H1 (cell line): ENCODE results near the gene DUOXA1. TPM values are rescaled to one million over a fixed set of nuclear protein-coding genes. Genes with fewer than 3 reads are reported as not detected.

Source experiments
- CTCF ChIA-PET: fragments of 300-600 bp; sonication (Branson Sonifier 250); formaldehyde crosslinking; loops from one replicate; lab custom pipeline; 2021; ENCODE audit not compliant: partially characterized antibody; lab: Charles Lee
- POLR2A ChIA-PET: fragments of 300-600 bp; sonication (Branson Sonifier 250); formaldehyde crosslinking; loops from one replicate; lab custom pipeline; 2021; ENCODE audit warnings: inconsistent platforms; ENCODE audit not compliant: partially characterized antibody; lab: Charles Lee
- DNase-seq, 2 experiments: peaks; one replicate each; pipeline versions ENCODE4 v3.0.0 to v3.0.0-alpha.2; 2010 to 2022; ENCODE audit warnings: low spot score in 2 of 2, low read depth in 1 of 2, mixed read lengths in 1 of 2
- FAIRE-seq: peaks from 2 replicates; lab custom pipeline; 2011; peaks lifted over from hg19 to GRCh38; lab: Jason Lieb, UNC
- H2AFZ ChIP-seq: 2 replicates; pipeline ENCODE4 v1.8.1; 2012; ENCODE audit warnings: low read length, inconsistent platforms
- H2AK5ac ChIP-seq: 2 replicates; pipeline ENCODE4 v1.6.1; 2013; ENCODE audit warnings: low read depth, low read length
- H2BK120ac ChIP-seq: replicated peaks from 2 replicates; pipeline ENCODE3; 2013; ENCODE audit warnings: low read depth, low read length, inconsistent platforms
- H2BK12ac ChIP-seq: 2 replicates; pipeline ENCODE4 v1.6.1; 2013; ENCODE audit warnings: low read depth, low read length
- H2BK15ac ChIP-seq: 2 replicates; pipeline ENCODE4 v1.6.1; 2013; ENCODE audit warnings: low read length
- H2BK20ac ChIP-seq: 2 replicates; pipeline ENCODE4 v1.6.1; 2013; ENCODE audit warnings: low read length
- H2BK5ac ChIP-seq: 2 replicates; pipeline ENCODE4 v1.6.1; 2013; ENCODE audit warnings: low read depth, low read length
- H3K14ac ChIP-seq: 2 replicates; pipeline ENCODE4 v1.6.1; 2013; ENCODE audit warnings: inconsistent platforms; ENCODE audit not compliant: insufficient read length
- H3K18ac ChIP-seq: 2 replicates; pipeline ENCODE4 v1.6.1; 2013; ENCODE audit warnings: low read length; ENCODE audit errors: extremely low read depth
- H3K23ac ChIP-seq: 2 replicates; pipeline ENCODE4 v1.6.1; 2013; ENCODE audit warnings: inconsistent platforms; ENCODE audit not compliant: insufficient read length
- H3K23me2 ChIP-seq: 2 replicates; pipeline ENCODE4 v1.6.1; 2013; ENCODE audit warnings: low read depth, low read length
- H3K27ac ChIP-seq: 2 replicates; pipeline ENCODE4 v1.6.1; 2011; ENCODE audit warnings: low read depth, low read length, inconsistent platforms
- H3K27me3 ChIP-seq, 4 experiments: replicated peaks in 1 of 4; 1 replicate in 1 of 4; 2 replicates in 3 of 4; pipeline versions ENCODE4 v1.6.1 to v1.8.1; 2011 to 2013; ENCODE audit warnings: low read length in 3 of 4, mild to moderate bottlenecking in 3 of 4, inconsistent platforms in 2 of 4, mixed read lengths in 2 of 4, moderate library complexity in 1 of 4; ENCODE audit not compliant: control insufficient read depth in 3 of 4, insufficient read depth in 3 of 4; ENCODE audit errors: extremely low read depth in 1 of 4
- H3K36me3 ChIP-seq, 4 experiments: 2 replicates each; pipeline versions ENCODE4 v1.6.1 to v1.8.1; 2011 to 2013; ENCODE audit warnings: mild to moderate bottlenecking in 4 of 4, low read length in 3 of 4, moderate library complexity in 2 of 4, control low read depth in 1 of 4, inconsistent platforms in 1 of 4; ENCODE audit not compliant: insufficient read depth in 4 of 4, control insufficient read depth in 2 of 4
- H3K4ac ChIP-seq: replicated peaks from 2 replicates; pipeline ENCODE3; 2013; ENCODE audit warnings: low read length, low read depth, mixed read lengths, inconsistent platforms; ENCODE audit not compliant: insufficient read length
- H3K4me1 ChIP-seq, 4 experiments: replicated peaks in 1 of 4; 1 replicate in 1 of 4; 2 replicates in 3 of 4; pipeline versions ENCODE4 v1.6.1 to v1.8.1; 2011 to 2013; ENCODE audit warnings: low read length in 3 of 4, inconsistent platforms in 2 of 4, mixed read lengths in 1 of 4; ENCODE audit not compliant: insufficient read depth in 4 of 4, control insufficient read depth in 3 of 4
- H3K4me2 ChIP-seq, 2 experiments: 2 replicates each; pipeline versions ENCODE4 v1.6.1 to v1.8.1; 2011 to 2013; ENCODE audit warnings: low read depth in 2 of 2, low read length in 2 of 2, control low read depth in 1 of 2, inconsistent platforms in 1 of 2, mild to moderate bottlenecking in 1 of 2; ENCODE audit not compliant: insufficient read depth in 1 of 2
- H3K4me3 ChIP-seq, 4 experiments: fragments of 200-600, 300-600 bp in 1 of 4; sonication (generic), shearing (Covaris generic), sonication (Bioruptor Twin) in 1 of 4; 2 replicates each; pipeline versions ENCODE4 v1.5.1 to v1.8.1; 2011 to 2016; ENCODE audit warnings: low read length in 4 of 4, low read depth in 3 of 4, control low read depth in 2 of 4, inconsistent platforms in 2 of 4, mild to moderate bottlenecking in 2 of 4, mixed read lengths in 1 of 4, moderate library complexity in 1 of 4; ENCODE audit not compliant: insufficient read depth in 2 of 4; ENCODE audit errors: extremely low read depth in 1 of 4
- H3K56ac ChIP-seq: replicated peaks from 2 replicates; pipeline ENCODE3; 2013; ENCODE audit warnings: low read depth, mild to moderate bottlenecking, mixed read lengths, low read length, inconsistent platforms; ENCODE audit not compliant: insufficient read length
- H3K79me1 ChIP-seq: 2 replicates; pipeline ENCODE4 v1.6.1; 2013; ENCODE audit warnings: low read depth, low read length, control low read depth
- H3K79me2 ChIP-seq, 2 experiments: 2 replicates each; pipeline versions ENCODE4 v1.6.1 to v1.8.1; 2012 to 2013; ENCODE audit warnings: low read length in 2 of 2, mild to moderate bottlenecking in 2 of 2, inconsistent platforms in 1 of 2; ENCODE audit not compliant: insufficient read depth in 2 of 2, control insufficient read depth in 1 of 2
- H3K9ac ChIP-seq, 4 experiments: replicated peaks in 1 of 4; 1 replicate in 1 of 4; 2 replicates in 3 of 4; pipeline versions ENCODE4 v1.6.1 to v1.8.1; 2011 to 2013; ENCODE audit warnings: low read depth in 3 of 4, low read length in 3 of 4, control low read depth in 2 of 4, mild to moderate bottlenecking in 2 of 4, moderate library complexity in 2 of 4, inconsistent platforms in 1 of 4; ENCODE audit errors: extremely low read depth in 1 of 4
- H3K9me3 ChIP-seq, 2 experiments: 2 replicates each; pipeline versions ENCODE4 v1.6.1 to v1.8.1; 2012 to 2013; ENCODE audit warnings: mild to moderate bottlenecking in 2 of 2, moderate library complexity in 2 of 2, control low read depth in 1 of 2, inconsistent platforms in 1 of 2, low read depth in 1 of 2, low read length in 1 of 2, mixed read lengths in 1 of 2; ENCODE audit not compliant: insufficient read depth in 2 of 2
- H4K20me1 ChIP-seq, 2 experiments: replicated peaks in 1 of 2; 2 replicates each; pipeline versions ENCODE3 to v1.8.1; 2011 to 2013; ENCODE audit warnings: inconsistent platforms in 2 of 2, low read length in 2 of 2, mild to moderate bottlenecking in 1 of 2; ENCODE audit not compliant: insufficient read depth in 2 of 2, control insufficient read depth in 1 of 2
- H4K5ac ChIP-seq: 2 replicates; pipeline ENCODE4 v1.6.1; 2013; ENCODE audit warnings: low read length, low read depth, mixed read lengths, inconsistent platforms; ENCODE audit not compliant: insufficient read length
- H4K8ac ChIP-seq: 2 replicates; pipeline ENCODE4 v1.8.0; 2013; ENCODE audit warnings: mild to moderate bottlenecking, moderate library complexity, low read length, inconsistent platforms; ENCODE audit not compliant: insufficient read depth; ENCODE audit errors: extremely low read depth
- H4K91ac ChIP-seq: replicated peaks from 2 replicates; pipeline ENCODE3; 2013; ENCODE audit warnings: low read length, mixed read lengths, inconsistent platforms; ENCODE audit not compliant: insufficient read length
- CHD1 ChIP-seq: IDR thresholded peaks from 2 replicates; pipeline ENCODE4 v1.6.1; 2012; ENCODE audit warnings: low read depth, low read length, improper control_type of control experiment
- CTCF ChIP-seq, 3 experiments: IDR thresholded peaks; 1 replicate in 2 of 3; 2 replicates in 1 of 3; pipeline versions ENCODE4 v1.5.1 to v1.6.1; 2011; ENCODE audit warnings: low read length in 3 of 3, mild to moderate bottlenecking in 3 of 3, inconsistent platforms in 2 of 3, low read depth in 1 of 3, moderate library complexity in 1 of 3; ENCODE audit not compliant: insufficient read depth in 1 of 3; ENCODE audit errors: control extremely low read depth in 1 of 3
- POLR2A ChIP-seq, 2 experiments: IDR thresholded peaks; 1 replicate in 1 of 2; 2 replicates in 1 of 2; pipeline ENCODE4 v1.6.1; 2011; ENCODE audit warnings: low read depth in 2 of 2, low read length in 2 of 2, mild to moderate bottlenecking in 2 of 2; ENCODE audit errors: control extremely low read depth in 1 of 2
- POU5F1 ChIP-seq: IDR thresholded peaks from 2 replicates; pipeline ENCODE4 v1.6.1; 2011; ENCODE audit warnings: low read depth, mild to moderate bottlenecking, low read length, moderate library complexity
- SUZ12 ChIP-seq: fragments of 200-600 bp; sonication (generic); IDR thresholded peaks from 2 replicates; pipeline ENCODE4 v1.6.1; 2012; ENCODE audit warnings: mild to moderate bottlenecking, inconsistent platforms, low read length, moderate library complexity, mixed read lengths
- TCF12 ChIP-seq: IDR thresholded peaks from 2 replicates; pipeline ENCODE4 v1.6.1; 2011; ENCODE audit warnings: low read depth, mild to moderate bottlenecking, low read length
- USF2 ChIP-seq: IDR thresholded peaks from 2 replicates; pipeline ENCODE4 v1.6.1; 2011; ENCODE audit warnings: low read length, improper control_type of control experiment
- WGBS, 2 experiments: shearing (Covaris generic) in 1 of 2; methylation state at CpG; one replicate each; pipeline versions ENCODE4 v1.1.6 to v1.1.7; 2013 to 2015; ENCODE audit warnings: low lambda C conversion rate in 2 of 2, mixed read lengths in 2 of 2, inconsistent platforms in 1 of 2, low coverage in 1 of 2, missing lambda C conversion rate in 1 of 2; ENCODE audit not compliant: insufficient replicate concordance in 2 of 2, insufficient coverage in 1 of 2, insufficient read length in 1 of 2; ENCODE audit errors: extremely low coverage in 1 of 2, missing lambda C conversion rate in 1 of 2; 5-methylcytosine and 5-hydroxymethylcytosine counted together
- polyA plus RNA-seq, 7 experiments: library from polyadenylated mRNA; depleted of rRNA in 3 of 7; stranded (reverse) in 5 of 7; unstranded in 2 of 7; fragments of >200 nt in 5 of 7; fragments of 200-250 nt in 2 of 7; gene quantifications; 1 replicate in 5 of 7; 2 replicates in 1 of 7; 4 replicates in 1 of 7; pipeline versions ENCODE4 v1.2.1 to v1.2.3, GENCODE V29; 2011 to 2013; ENCODE audit warnings: missing spikeins in 2 of 7, mixed read lengths in 2 of 7
- total RNA-seq: library from RNA; stranded (reverse); fragmentation: NEBNext Ultra II Directional; extraction: Animal tissue kit (Norgen Biotek cat#: 25700); gene quantifications from 2 replicates; pipeline ENCODE4 v1.2.1, GENCODE V29; 2021

The DUOXA1 gene
- total and polyA plus RNA-seq, 2 of the 8 experiments (the other 6 are each of a cell fraction or from before 2014, with no cell fraction given), result 0.18 TPM; not detected in 1

- Histone ChIP-seq H2BK20ac (no peak overlapping the region), H3K27me3 (no peaks in the 10 kb centered on the region), H4K5ac (no peak overlapping the region), H2BK5ac (no peak overlapping the region), H4K8ac (no peak overlapping the region), H3K27ac (no peak overlapping the region), H3K4me2 (no peak overlapping the region), H2AK5ac (peak overlapping the region; percentile 58; the same call in 1 of the 2 replicates), H2BK12ac (no peak overlapping the region), H3K79me2 (no peaks in the 10 kb centered on the region), H3K23me2 (no peaks in the 10 kb centered on the region; the same call in 1 of the 2 replicates), H3K9me3 (no peaks in the 10 kb centered on the region), H3K56ac (no peak overlapping the region), H3K9ac (no peak overlapping the region), H2BK120ac (no peak overlapping the region), H3K4ac (peak overlapping the region; percentile 70), H3K36me3 (no peaks in the 10 kb centered on the region), H3K4me1 (peaks cover 0 to 18% (median 14%) of the 10 kb centered on the region in 4 experiments; a peak in 5 of 7 replicates), H3K14ac (no peak overlapping the region), H3K4me3 (no peak overlapping the region), H4K20me1 (peaks cover 2 to 3% of the 10 kb centered on the region in 2 experiments), H3K23ac (no peak overlapping the region), H4K91ac (no peak overlapping the region), H3K18ac (no peak overlapping the region), H3K79me1 (no peaks in the 10 kb centered on the region), H2BK15ac (no peak overlapping the region), H2AFZ (no peak overlapping the region)
- POLR2A ChIA-PET, result interaction anchor here (0.6 to 3.8 kb wide), 13 partner anchors 11 to 237 kb away, joined by 3 to 33 read pairs (median 4); partner anchors contain the start of genes DUOX2, DUOXA2 and SHF
- CTCF ChIA-PET, result interaction anchor here (1.0 to 41.8 kb wide), 13 partner anchors 10 to 293 kb away, joined by 3 to 1117 read pairs (median 16); partner anchors contain the start of gene SHF
- DNase-seq (no peak), FAIRE-seq (no peak)
- 100% methylated on average over 1 of the region's 1 CpG; no CpG with 5 or more reads in 1 of the 2 experiments for WGBS, 2 experiments
- TF ChIP-seq POU5F1 (no peak), CHD1 (no peak), CTCF (IDR thresholded peaks at IDR 0.05; ENCODE audit: control extremely low read depth in 1 of 3, insufficient read depth in 1 of 3, low read depth in 1 of 3, low read length in 3 of 3) (no peak), SUZ12 (no peak), POLR2A (IDR thresholded peaks at IDR 0.05; ENCODE audit: control extremely low read depth in 1 of 2, low read depth in 2 of 2, low read length in 2 of 2) (peak in 1 of 2 experiments; percentile 34; a peak in 1 of 3 replicates), USF2 (no peak), TCF12 (no peak)
Observed at GRCh38 chr15:45164914-45165313, 35.2 kb upstream of the DUOXA1 start.
